Ovary (tissue), 3 donors: ENCODE results near the gene UAP1L1.

Experiments used
- CTCF ChIP-seq, 3 donors: fragments of 450-650 bp in 2 of 3; fragments of 200-600 bp in 1 of 3; IDR thresholded peaks; one replicate each; pipeline versions ENCODE4 v1.5.1 to v1.8.0; 2016 to 2022; ENCODE audit warnings: antibody characterized with exemption in 3 of 3, mild to moderate bottlenecking in 1 of 3
- EP300 ChIP-seq: sonication (generic); formaldehyde crosslinking; IDR thresholded peaks from one replicate; pipeline ENCODE4 v1.6.1; 2017; ENCODE audit warnings: antibody characterized with exemption
- donor health status: DM: no; HTN: no; CAD: no.

DNA sequence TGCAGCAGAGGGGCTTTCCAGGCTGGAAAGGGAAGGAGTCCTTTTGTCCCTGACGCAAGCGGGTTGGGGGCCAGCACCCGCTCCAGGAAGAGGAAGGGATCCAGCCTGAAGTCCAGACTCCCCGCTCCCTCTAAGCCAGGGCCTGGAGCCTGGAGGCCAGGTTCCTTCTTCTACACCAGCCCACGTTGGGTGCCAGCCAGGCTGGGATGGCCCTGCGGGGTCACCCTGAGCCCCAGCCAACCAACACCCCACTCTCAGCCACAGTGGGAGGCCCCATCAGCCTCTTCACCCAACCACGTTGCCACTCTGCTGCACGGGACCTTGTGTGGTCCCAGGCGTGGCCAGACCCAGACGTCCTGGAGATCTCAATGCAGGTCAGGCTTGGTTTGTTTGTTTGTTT, 44.5 kb upstream of the UAP1L1 start:
- TF ChIP-seq EP300: no peak
- TF ChIP-seq CTCF (IDR thresholded peaks at IDR 0.05): no peak
